NCI-H2196 (cell line): ENCODE measurements around the gene CSRNP2.
"Not testable (repeated sequence)": the region's sequence is repeated elsewhere in the genome, so short reads cannot be mapped to it uniquely, and the experiment has no call there.

Experiments used
- DNase-seq: peaks from one replicate; lab custom pipeline; 2025; ENCODE audit not compliant: unreplicated experiment; lab: John Stamatoyannopoulos, UW

The CSRNP2 gene

GRCh38 chr12:51028126-51028812 is 55.1 kb downstream of the CSRNP2 start:
- peak; percentile 37 for DNase-seq

GRCh38 chr12:51027342-51027835 is 56.0 kb downstream of the CSRNP2 start:
- no peak for DNase-seq

DNA sequence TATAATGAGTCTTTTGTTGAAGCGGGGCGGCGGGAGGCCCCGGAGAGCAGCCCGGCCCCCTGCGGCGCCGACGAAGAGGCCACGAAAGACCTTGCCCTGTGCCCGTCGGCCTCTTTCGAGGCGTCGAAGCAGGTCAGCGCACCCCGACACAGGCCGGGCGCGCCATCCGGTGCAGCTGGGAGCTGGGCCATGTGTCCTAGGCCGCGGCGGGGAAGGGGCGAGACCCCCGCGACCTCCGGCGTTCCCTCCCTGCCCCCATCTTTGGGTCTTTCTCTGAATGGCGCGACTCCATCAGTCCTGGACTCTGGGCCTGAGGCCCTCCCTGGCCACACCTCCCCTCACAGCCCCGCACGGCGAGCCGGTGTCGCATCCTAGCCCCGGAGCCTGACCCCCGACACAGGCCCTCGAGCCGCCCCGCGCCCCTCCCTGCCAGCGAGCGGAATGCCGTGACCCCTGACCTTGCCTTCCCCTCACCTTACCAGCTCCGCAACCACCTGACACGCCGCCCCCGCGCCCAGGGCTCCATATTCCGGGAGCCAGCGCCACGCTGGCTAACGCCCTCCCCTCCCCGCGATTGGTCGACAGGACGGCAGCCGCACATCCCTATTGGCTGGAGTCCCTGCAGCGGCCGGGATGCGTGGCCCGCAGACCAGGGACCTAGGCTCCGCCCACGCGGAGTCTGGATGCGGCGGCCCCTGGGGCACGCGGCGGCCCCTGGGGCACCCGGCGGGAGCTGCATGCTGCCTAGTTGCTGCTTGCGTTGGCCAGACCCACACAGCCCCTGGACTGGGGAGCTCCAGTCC is 57.4 kb downstream of the CSRNP2 start, which contains the start of gene SLC11A2:
SLC11A2 (minus strand) TSS at position 549 of the 803 bp plus-strand sequence. CDS start 15,656 bp downstream, outside the sequence.
- DNase-seq, result peak; percentile 95

GRCh38 chr12:51025338-51025835 is 58.0 kb downstream of the CSRNP2 start:
- DNase-seq, result no peak

- DNase-seq, result no peak
Measured at GRCh38 chr12:51023625-51024382, 59.6 kb downstream of the CSRNP2 start.

- no peak for DNase-seq
Measured at GRCh38 chr12:51021694-51022093, 61.7 kb downstream of the CSRNP2 start.

GRCh38 chr12:51020448-51021182 is 62.8 kb downstream of the CSRNP2 start:
- no peak for DNase-seq

- no peak for DNase-seq
Measured at GRCh38 chr12:51019927-51020326, 63.5 kb downstream of the CSRNP2 start.

DNA sequence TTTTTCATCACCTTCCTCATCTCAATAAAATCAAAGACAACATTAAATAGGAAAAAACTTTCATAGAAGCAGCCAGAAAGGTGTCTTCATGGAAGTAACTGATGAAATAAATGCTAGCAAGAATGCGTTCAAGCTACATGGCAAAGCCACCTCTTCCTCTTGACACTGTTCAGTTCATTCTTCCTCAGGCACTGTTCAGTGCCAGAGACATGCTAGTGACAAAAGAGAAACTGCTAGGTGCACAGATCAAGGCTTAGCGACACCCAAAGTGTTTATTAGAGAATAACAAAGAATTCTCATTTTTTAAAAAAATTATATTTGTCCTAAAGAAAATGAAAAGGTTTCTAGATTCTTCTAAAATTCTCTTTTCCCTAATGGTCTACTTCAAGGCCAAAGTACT is 64.4 kb downstream of the CSRNP2 start:
- DNase-seq, result no peak

GRCh38 chr12:51017452-51017851 is 65.9 kb downstream of the CSRNP2 start:
- DNase-seq, result no peak

DNA sequence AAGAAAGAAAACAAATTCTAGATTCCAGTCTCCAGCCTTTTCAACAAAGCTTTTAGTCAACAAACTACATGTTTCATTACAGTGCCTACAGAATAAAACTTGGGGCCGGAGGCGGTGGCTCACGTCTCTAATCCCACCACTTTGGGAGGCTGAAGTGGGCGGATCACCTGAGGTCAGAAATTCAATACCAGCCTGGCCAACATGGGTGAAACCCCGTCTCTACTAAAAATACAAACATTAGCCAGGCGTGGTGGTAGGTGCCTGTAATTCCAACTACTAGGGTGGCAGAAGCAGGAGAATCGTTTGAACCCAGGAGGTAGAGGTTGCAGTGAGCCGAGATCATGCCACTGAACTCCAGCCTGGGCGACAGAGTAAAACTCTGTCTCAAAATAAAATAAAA is 68.9 kb downstream of the CSRNP2 start:
- not testable (repeated sequence) for DNase-seq

GRCh38 chr12:51013441-51013840 is 70.0 kb downstream of the CSRNP2 start:
- no peak for DNase-seq

DNA sequence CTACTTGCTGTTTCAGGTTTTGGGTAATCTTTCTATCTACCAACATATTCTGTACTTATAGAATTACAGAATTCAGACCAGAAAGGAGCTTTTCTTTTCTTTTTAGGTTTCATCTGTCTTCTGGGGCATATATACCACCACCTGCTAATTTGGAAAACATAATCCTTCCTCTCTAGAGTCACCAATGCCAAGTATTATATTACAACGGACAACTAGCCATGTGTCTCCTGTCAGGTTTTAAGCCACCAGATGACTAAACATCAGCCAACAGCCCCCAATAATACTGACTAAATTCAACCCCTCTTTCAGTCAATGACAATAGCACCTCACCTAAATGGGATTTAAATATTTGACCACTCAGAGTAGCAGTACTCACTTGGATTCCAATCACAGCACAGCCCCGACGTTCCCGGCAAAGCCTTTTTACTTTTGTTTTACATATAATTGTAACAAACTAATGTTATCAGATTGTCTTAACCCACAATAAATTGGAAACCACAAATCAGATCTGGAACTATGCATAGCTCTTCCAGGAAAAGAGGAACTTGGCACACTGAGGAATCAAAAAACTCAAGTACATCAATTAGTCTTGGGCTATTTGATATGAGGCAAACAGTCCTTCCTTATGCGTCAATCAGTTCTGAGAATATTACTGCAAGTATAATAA is 70.7 kb downstream of the CSRNP2 start:
- peak; percentile 26 for DNase-seq

- DNase-seq, result no peak
Measured at GRCh38 chr12:51011955-51012354, 71.4 kb downstream of the CSRNP2 start.
